ENCODE results near the gene MPZL3. TPM values are rescaled to one million over a fixed set of nuclear protein-coding genes. Genes with fewer than 3 reads are reported as not detected.

MPZL3 gene
- total RNA-seq, 1 donor from 2014 or later: 0.21 TPM

DNA sequence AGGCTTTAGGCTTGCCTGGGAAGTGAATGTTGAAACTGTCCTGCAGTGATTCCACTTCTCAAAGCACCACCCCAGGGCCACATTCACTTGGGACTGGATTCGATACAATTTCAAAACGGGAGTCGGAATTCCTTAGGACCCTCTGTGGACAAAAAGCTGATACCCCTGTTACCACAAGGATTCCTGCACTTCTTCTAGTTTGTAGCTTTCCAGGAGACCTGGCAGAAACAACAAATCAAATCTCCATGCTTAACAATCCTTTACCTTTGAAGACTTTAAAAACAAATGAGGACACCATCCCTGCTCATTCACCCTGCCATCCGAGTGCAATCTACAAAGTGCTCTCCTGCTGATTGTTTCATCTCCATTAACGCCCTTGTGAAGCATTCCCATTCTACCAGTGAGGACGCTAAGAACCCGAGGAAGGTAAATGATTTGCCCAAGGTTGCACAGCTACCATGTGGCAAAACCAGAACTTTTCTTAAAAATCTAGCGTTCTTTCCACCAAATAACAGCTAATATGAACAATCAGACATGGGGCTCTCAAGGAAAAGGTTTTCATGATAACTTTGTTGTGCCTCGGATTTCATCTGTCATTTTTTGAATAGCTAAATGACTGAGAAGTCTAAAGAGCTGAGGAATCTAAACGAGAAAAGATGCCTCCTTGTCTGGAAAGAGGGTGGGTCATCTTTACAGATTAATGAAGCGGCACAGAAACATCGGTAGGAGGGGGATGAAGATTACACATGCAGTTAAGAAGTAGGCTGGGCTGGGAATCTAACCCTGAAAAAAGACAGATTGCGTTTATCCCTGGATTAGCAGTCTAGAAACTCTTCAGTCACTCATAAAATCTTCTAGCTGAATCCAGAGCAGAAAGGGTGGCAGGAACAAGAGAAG, 12.7 kb upstream of the MPZL3 start:
- H3K9me3 ChIP-seq: no peaks in the 10 kb centered on the region
- no peaks in the 10 kb centered on the region for H3K36me3 ChIP-seq
- H3K4me3 ChIP-seq: peak overlapping the region; percentile 30 to 45
- no peaks in the 10 kb centered on the region for H3K4me1 ChIP-seq
- no peak for DNase-seq (ENCODE audit: low spot score in 2 of 2)
- TF ChIP-seq, protein P1, sequence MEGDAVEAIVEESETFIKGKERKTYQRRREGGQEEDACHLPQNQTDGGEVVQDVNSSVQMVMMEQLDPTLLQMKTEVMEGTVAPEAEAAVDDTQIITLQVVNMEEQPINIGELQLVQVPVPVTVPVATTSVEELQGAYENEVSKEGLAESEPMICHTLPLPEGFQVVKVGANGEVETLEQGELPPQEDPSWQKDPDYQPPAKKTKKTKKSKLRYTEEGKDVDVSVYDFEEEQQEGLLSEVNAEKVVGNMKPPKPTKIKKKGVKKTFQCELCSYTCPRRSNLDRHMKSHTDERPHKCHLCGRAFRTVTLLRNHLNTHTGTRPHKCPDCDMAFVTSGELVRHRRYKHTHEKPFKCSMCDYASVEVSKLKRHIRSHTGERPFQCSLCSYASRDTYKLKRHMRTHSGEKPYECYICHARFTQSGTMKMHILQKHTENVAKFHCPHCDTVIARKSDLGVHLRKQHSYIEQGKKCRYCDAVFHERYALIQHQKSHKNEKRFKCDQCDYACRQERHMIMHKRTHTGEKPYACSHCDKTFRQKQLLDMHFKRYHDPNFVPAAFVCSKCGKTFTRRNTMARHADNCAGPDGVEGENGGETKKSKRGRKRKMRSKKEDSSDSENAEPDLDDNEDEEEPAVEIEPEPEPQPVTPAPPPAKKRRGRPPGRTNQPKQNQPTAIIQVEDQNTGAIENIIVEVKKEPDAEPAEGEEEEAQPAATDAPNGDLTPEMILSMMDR (IDR thresholded peaks at IDR 0.05): no peak
- intact Hi-C loops (cut with DNase I): no loop called here
- H3K27ac ChIP-seq: peak overlapping the region in 1 of 2 donors; percentile 14
- no peaks in the 10 kb centered on the region for H3K27me3 ChIP-seq

GRCh38 chr11:118263695-118264568, 11.8 kb upstream of the MPZL3 start, which contains the start of gene MPZL2:
TSS of gene MPZL2 (minus strand) at chr11:118264297. CDS start at chr11:118264153, 144 bp downstream.
- intact Hi-C loops (cut with DNase I): no loop called here
- H3K4me3 ChIP-seq: peak within 1 kb of the TSS; percentile 30 to 45
- no peaks in the 10 kb centered on the region for H3K9me3 ChIP-seq
- DNase-seq (ENCODE audit: low spot score in 2 of 2): no peak
- H3K4me1 ChIP-seq: no peaks in the 10 kb centered on the region
- no peaks in the 10 kb centered on the region for H3K36me3 ChIP-seq
- H3K27me3 ChIP-seq: no peaks in the 10 kb centered on the region
- H3K27ac ChIP-seq: no peak within 1 kb of the TSS
- TF ChIP-seq, protein P1 (IDR thresholded peaks at IDR 0.05): no peak

DNA sequence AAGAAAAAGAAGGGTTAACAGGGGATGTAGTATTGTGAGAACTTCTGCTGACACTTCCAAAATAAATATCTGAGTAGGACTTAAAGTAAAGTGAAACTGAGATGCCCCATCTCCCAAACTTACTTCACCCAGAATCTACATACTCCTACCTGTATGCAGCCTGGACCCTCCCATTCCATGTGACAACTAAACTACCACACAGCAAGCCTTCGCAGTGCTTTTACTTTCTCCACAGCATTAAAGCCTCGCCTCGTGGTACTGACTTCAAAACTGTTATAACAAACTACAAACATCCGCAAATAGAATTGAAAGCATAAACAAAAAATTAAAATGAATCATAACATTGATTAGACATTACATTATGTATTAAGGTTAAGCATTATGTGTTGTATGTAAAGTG, 10.9 kb upstream of the MPZL3 start:
- TF ChIP-seq, protein P1 (IDR thresholded peaks at IDR 0.05): no peak

GRCh38 chr11:118260353-118260752, 8.2 kb upstream of the MPZL3 start:
- Histone ChIP-seq H3K27ac (no peak overlapping the region), H3K4me3 (no peak overlapping the region), H3K9me3 (no peaks in the 10 kb centered on the region), H3K36me3 (no peaks in the 10 kb centered on the region), H3K4me1 (no peaks in the 10 kb centered on the region), H3K27me3 (no peaks in the 10 kb centered on the region)
- intact Hi-C loops (cut with DNase I): no loop called here
- DNase-seq (ENCODE audit: low spot score in 2 of 2): no peak
- TF ChIP-seq, protein P1 (IDR thresholded peaks at IDR 0.05): no peak

More for the DNA sequence above, 10.9 kb upstream of the MPZL3 start:
- intact Hi-C loops (cut with DNase I): no loop called here
- Histone ChIP-seq H3K4me3 (no peak overlapping the region), H3K27ac (no peak overlapping the region), H3K9me3 (no peaks in the 10 kb centered on the region), H3K36me3 (no peaks in the 10 kb centered on the region), H3K4me1 (no peaks in the 10 kb centered on the region), H3K27me3 (no peaks in the 10 kb centered on the region)
- no peak for DNase-seq (ENCODE audit: low spot score in 2 of 2)

DNA sequence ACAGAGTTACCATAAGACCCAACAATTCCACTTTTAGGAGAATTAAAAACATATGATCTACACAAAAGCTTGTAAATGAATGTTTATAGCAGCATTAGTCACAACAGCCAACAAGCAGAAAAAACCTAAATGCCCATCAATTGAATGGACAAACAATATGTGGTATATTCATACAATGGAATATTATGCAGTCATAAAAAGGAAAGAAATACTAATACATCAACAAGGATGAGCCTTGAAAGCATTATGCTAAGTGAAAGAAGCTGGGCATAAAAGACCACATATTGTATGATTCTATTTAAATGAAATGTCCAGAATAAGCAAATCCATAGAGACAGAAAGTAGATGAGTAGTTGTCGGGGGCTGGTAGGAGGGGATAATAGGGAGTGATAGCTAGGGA, 7.0 kb upstream of the MPZL3 start:
- no peaks in the 10 kb centered on the region for H3K27me3 ChIP-seq
- TF ChIP-seq, protein P1 (IDR thresholded peaks at IDR 0.05): no peak
- intact Hi-C loops (cut with DNase I): no loop called here
- H3K4me1 ChIP-seq: no peaks in the 10 kb centered on the region
- no peak overlapping the region for H3K27ac ChIP-seq
- H3K36me3 ChIP-seq: no peaks in the 10 kb centered on the region
- H3K4me3 ChIP-seq: no peak overlapping the region
- no peak for DNase-seq (ENCODE audit: low spot score in 2 of 2)
- no peaks in the 10 kb centered on the region for H3K9me3 ChIP-seq

Data from ascending aorta (tissue), 2 donors.